ENCODE results near the gene CHD9NB.

DNA sequence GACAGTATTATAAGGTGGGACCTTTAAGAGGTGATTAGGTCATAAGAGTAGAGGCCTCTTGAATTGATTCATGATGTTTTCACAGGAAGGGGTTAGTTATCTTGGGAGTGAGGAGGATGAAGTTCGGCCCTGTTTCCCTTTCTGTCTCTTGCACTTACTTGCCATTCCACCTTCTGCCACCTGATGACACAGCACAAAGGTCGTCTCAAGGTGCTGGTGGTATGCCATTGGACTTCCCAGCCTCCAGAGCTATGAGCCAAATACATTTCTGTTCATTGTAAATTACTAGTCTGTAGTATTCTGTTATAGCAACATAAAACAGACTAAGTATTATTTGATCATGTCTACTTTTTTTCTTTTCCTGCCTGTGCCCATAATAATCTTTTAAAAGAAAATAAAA lies 25.6 kb upstream of the CHD9NB start:
- no peak for TF ChIP-seq CTCF (IDR thresholded peaks at IDR 0.05 in 4 of 5, conservative IDR thresholded peaks at IDR 0.05 in 1 of 5)
- no peak for TF ChIP-seq POLR2A (IDR thresholded peaks at IDR 0.05)
